ENCODE measurements around the gene KRT36.

KRT36 gene

GRCh38 chr17:41448506-41448905, 41.2 kb downstream of the KRT36 start:
- H2AFZ ChIP-seq (ENCODE audit: low read length), result no peak overlapping the region
- H3K27me3 ChIP-seq (replicated peaks; ENCODE audit: insufficient read depth, low read length), result no peaks in the 10 kb centered on the region
- H3K4me3 ChIP-seq (ENCODE audit: low read length), result no peak overlapping the region
- TF ChIP-seq EZH2phosphoT487 (IDR thresholded peaks at IDR 0.05; ENCODE audit: low read length) (no peak), EZH2 (optimal IDR thresholded peaks at IDR 0.05; ENCODE audit: low read depth, low read length) (no peak)
- H3K4me1 ChIP-seq (ENCODE audit: low read length), result no peaks in the 10 kb centered on the region
- no peaks in the 10 kb centered on the region for H3K36me3 ChIP-seq (replicated peaks; ENCODE audit: insufficient read depth, low read length)
- no peaks in the 10 kb centered on the region for H4K20me1 ChIP-seq (ENCODE audit: insufficient read depth, low read length)
- H3K27ac ChIP-seq (ENCODE audit: low read length), result no peak overlapping the region
- no peaks in the 10 kb centered on the region for H3K9me3 ChIP-seq (replicated peaks; ENCODE audit: insufficient read depth, low read length)
- H3K4me2 ChIP-seq (ENCODE audit: low read depth, low read length), result no peak overlapping the region
- no peak overlapping the region for H3K9ac ChIP-seq (ENCODE audit: low read length)
- no peaks in the 10 kb centered on the region for H3F3A ChIP-seq (ENCODE audit: insufficient read depth, low read length)
- H3K79me2 ChIP-seq (ENCODE audit: low read length), result no peaks in the 10 kb centered on the region
- H3K9me2 ChIP-seq (replicated peaks; ENCODE audit: insufficient read depth, low read length), result no peaks in the 10 kb centered on the region
- DNase-seq, result no peak

GRCh38 chr17:41446806-41447205, 42.9 kb downstream of the KRT36 start:
- TF ChIP-seq EZH2 (optimal IDR thresholded peaks at IDR 0.05; ENCODE audit: low read depth, low read length), result no peak
- no peak for TF ChIP-seq EZH2phosphoT487 (IDR thresholded peaks at IDR 0.05; ENCODE audit: low read length)
- TF ChIP-seq CTCF (IDR thresholded peaks at IDR 0.05; ENCODE audit: low read length), result no peak
- no peaks in the 10 kb centered on the region for H3K27me3 ChIP-seq (replicated peaks; ENCODE audit: insufficient read depth, low read length)
- DNase-seq, result no peak
- no peaks in the 10 kb centered on the region for H3F3A ChIP-seq (ENCODE audit: insufficient read depth, low read length)
- no peaks in the 10 kb centered on the region for H3K4me1 ChIP-seq (ENCODE audit: low read length)
- no peaks in the 10 kb centered on the region for H3K9me3 ChIP-seq (replicated peaks; ENCODE audit: insufficient read depth, low read length)
- H3K9me2 ChIP-seq (replicated peaks; ENCODE audit: insufficient read depth, low read length), result no peaks in the 10 kb centered on the region
- no peak overlapping the region for H3K4me2 ChIP-seq (ENCODE audit: low read depth, low read length)
- H3K79me2 ChIP-seq (ENCODE audit: low read length), result no peaks in the 10 kb centered on the region
- H2AFZ ChIP-seq (ENCODE audit: low read length), result no peak overlapping the region
- no peaks in the 10 kb centered on the region for H3K36me3 ChIP-seq (replicated peaks; ENCODE audit: insufficient read depth, low read length)
- H3K9ac ChIP-seq (ENCODE audit: low read length), result no peak overlapping the region
- no peaks in the 10 kb centered on the region for H4K20me1 ChIP-seq (ENCODE audit: insufficient read depth, low read length)
- H3K4me3 ChIP-seq (ENCODE audit: low read length), result no peak overlapping the region
- no peak overlapping the region for H3K27ac ChIP-seq (ENCODE audit: low read length)

GRCh38 chr17:41444640-41445039, 45.1 kb downstream of the KRT36 start:
- Histone ChIP-seq H3K27ac (ENCODE audit: low read length) (no peak overlapping the region), H3K4me3 (ENCODE audit: low read length) (no peak overlapping the region)
- no peak for DNase-seq

More at GRCh38 chr17:41444640-41445039, 45.1 kb downstream of the KRT36 start:
- no peaks in the 10 kb centered on the region for H3K9me2 ChIP-seq (replicated peaks; ENCODE audit: insufficient read depth, low read length)
- H3K36me3 ChIP-seq (replicated peaks; ENCODE audit: insufficient read depth, low read length), result no peaks in the 10 kb centered on the region
- H3K9me3 ChIP-seq (replicated peaks; ENCODE audit: insufficient read depth, low read length), result no peaks in the 10 kb centered on the region
- no peak overlapping the region for H2AFZ ChIP-seq (ENCODE audit: low read length)
- H3F3A ChIP-seq (ENCODE audit: insufficient read depth, low read length), result no peaks in the 10 kb centered on the region
- no peaks in the 10 kb centered on the region for H3K79me2 ChIP-seq (ENCODE audit: low read length)
- TF ChIP-seq EZH2phosphoT487 (IDR thresholded peaks at IDR 0.05; ENCODE audit: low read length), result no peak
- no peak for TF ChIP-seq CTCF (IDR thresholded peaks at IDR 0.05; ENCODE audit: low read length)
- no peak for TF ChIP-seq EZH2 (optimal IDR thresholded peaks at IDR 0.05; ENCODE audit: low read depth, low read length)
- no peaks in the 10 kb centered on the region for H4K20me1 ChIP-seq (ENCODE audit: insufficient read depth, low read length)
- no peak overlapping the region for H3K9ac ChIP-seq (ENCODE audit: low read length)
- H3K4me1 ChIP-seq (ENCODE audit: low read length), result no peaks in the 10 kb centered on the region
- H3K4me2 ChIP-seq (ENCODE audit: low read depth, low read length), result no peak overlapping the region
- H3K27me3 ChIP-seq (replicated peaks; ENCODE audit: insufficient read depth, low read length), result no peaks in the 10 kb centered on the region
